Measurements from ENCODE around the gene RASIP1. TPM values are rescaled to one million over a fixed set of nuclear protein-coding genes. Genes with fewer than 3 reads are reported as not detected.

RASIP1 gene
- total and polyA plus RNA-seq, 2 of the 8 experiments (the other 6 are each of a cell fraction or from before 2014, with no cell fraction given) = 9.3 to 11.4 TPM

GRCh38 chr19:48726556-48726955, 13.9 kb downstream of the RASIP1 start:
- H3K56ac ChIP-seq (replicated peaks; ENCODE audit: insufficient read length, low read depth, low read length) = no peak overlapping the region
- H3K9me3 ChIP-seq (ENCODE audit: insufficient read depth in 2 of 2, low read depth in 1 of 2, low read length in 1 of 2) = no peaks in the 10 kb centered on the region
- no peak overlapping the region for H3K27ac ChIP-seq (ENCODE audit: low read depth, low read length)
- H3K23me2 ChIP-seq (ENCODE audit: low read depth, low read length) = peaks cover 5% of the 10 kb centered on the region; the same call in 1 of the 2 replicates
- H2BK5ac ChIP-seq (ENCODE audit: low read depth, low read length) = no peak overlapping the region
- H2BK12ac ChIP-seq (ENCODE audit: low read depth, low read length) = no peak overlapping the region
- no peak overlapping the region for H4K5ac ChIP-seq (ENCODE audit: insufficient read length, low read depth, low read length)
- H3K79me2 ChIP-seq (ENCODE audit: control insufficient read depth in 1 of 2, insufficient read depth in 2 of 2, low read length in 2 of 2) = no peaks in the 10 kb centered on the region
- CTCF ChIA-PET (ENCODE audit: partially characterized antibody) = interaction anchor here (1.0 to 5.1 kb wide), 8 partner anchors 10 to 716 kb away, joined by 3 to 33 read pairs (median 8); no protein-coding TSS in a partner anchor
- H3K79me1 ChIP-seq (ENCODE audit: low read depth, low read length) = no peaks in the 10 kb centered on the region
- no peak overlapping the region for H3K4me2 ChIP-seq (ENCODE audit: insufficient read depth in 1 of 2, low read depth in 2 of 2, low read length in 2 of 2)
- H3K23ac ChIP-seq (ENCODE audit: insufficient read length) = no peak overlapping the region
- H2BK15ac ChIP-seq (ENCODE audit: low read length) = no peak overlapping the region
- H4K8ac ChIP-seq (ENCODE audit: extremely low read depth, insufficient read depth, low read length) = no peak overlapping the region
- no peak overlapping the region for H2AK5ac ChIP-seq (ENCODE audit: low read depth, low read length)
- no peaks in the 10 kb centered on the region for H4K20me1 ChIP-seq (replicated peaks in 1 of 2; ENCODE audit: control insufficient read depth in 1 of 2, insufficient read depth in 2 of 2, low read length in 2 of 2)
- WGBS, 2 experiments (ENCODE audit: extremely low coverage in 1 of 2, insufficient coverage in 1 of 2, insufficient read length in 1 of 2, insufficient replicate concordance in 2 of 2, low coverage in 1 of 2, low lambda C conversion rate in 2 of 2, missing lambda C conversion rate in 1 of 2) = 92% methylated on average over 2 of the region's 2 CpGs; no CpG with 5 or more reads in 1 of the 2 experiments
- no peak overlapping the region for H3K4ac ChIP-seq (replicated peaks; ENCODE audit: insufficient read length, low read depth, low read length)
- peak; percentile 63 for TF ChIP-seq CREB1 (IDR thresholded peaks at IDR 0.05)
- TF ChIP-seq NRF1 (IDR thresholded peaks at IDR 0.05; ENCODE audit: low read depth, low read length) = no peak
- no peaks in the 10 kb centered on the region for H3K27me3 ChIP-seq (replicated peaks in 1 of 4; ENCODE audit: control insufficient read depth in 3 of 4, extremely low read depth in 1 of 4, insufficient read depth in 3 of 4, low read length in 3 of 4)
- no peak overlapping the region for H3K18ac ChIP-seq (ENCODE audit: extremely low read depth, low read length)
- no peaks in the 10 kb centered on the region for H3K36me3 ChIP-seq (ENCODE audit: control insufficient read depth in 2 of 4, insufficient read depth in 4 of 4, low read length in 3 of 4)
- H3K14ac ChIP-seq (ENCODE audit: insufficient read length) = no peak overlapping the region
- H3K4me3 ChIP-seq (ENCODE audit: extremely low read depth in 1 of 4, insufficient read depth in 2 of 4, low read depth in 3 of 4, low read length in 4 of 4) = no peak overlapping the region
- FAIRE-seq = no peak
- H4K91ac ChIP-seq (replicated peaks; ENCODE audit: insufficient read length, low read length) = no peak overlapping the region
- H2BK120ac ChIP-seq (replicated peaks; ENCODE audit: low read depth, low read length) = no peak overlapping the region
- POLR2A ChIA-PET (ENCODE audit: partially characterized antibody) = interaction anchor here (0.6 to 2.9 kb wide), 8 partner anchors 8 to 53 kb away, joined by 3 to 16 read pairs (median 4); partner anchors contain the start of gene IZUMO1
- H2AFZ ChIP-seq (ENCODE audit: low read length) = no peak overlapping the region
- H2BK20ac ChIP-seq (ENCODE audit: low read length) = no peak overlapping the region
- H3K9ac ChIP-seq (replicated peaks in 1 of 4; ENCODE audit: extremely low read depth in 1 of 4, low read depth in 3 of 4, low read length in 3 of 4) = no peak overlapping the region
- peaks cover 0 to 7% (median 0%) of the 10 kb centered on the region in 4 experiments; a peak in 3 of 7 replicates for H3K4me1 ChIP-seq (replicated peaks in 1 of 4; ENCODE audit: control insufficient read depth in 3 of 4, insufficient read depth in 4 of 4, low read length in 3 of 4)
- no peak for DNase-seq (ENCODE audit: low read depth in 1 of 2, low spot score in 2 of 2)

Data from H1 (cell line).